HAP-1 (cell line): Measurements from ENCODE around the gene C19orf18.
"Not testable (repeated sequence)": the region's sequence is repeated elsewhere in the genome, so short reads cannot be mapped to it uniquely, and the experiment has no call there.

Experiments
- DNase-seq, 2 experiments: peaks; one replicate each; pipeline ENCODE4 v3.0.0-alpha.2; 2016 to 2020; ENCODE audit warnings: low spot score in 2 of 2
- H3K27me3 ChIP-seq: fragments of 250-450 bp; sonication (Bioruptor Pico); 2 replicates; pipeline ENCODE4 v1.5.1; 2020; ENCODE audit warnings: low read depth, mild to moderate bottlenecking, moderate library complexity
- H3K36me3 ChIP-seq: fragments of 250-450 bp; sonication (Bioruptor Pico); replicated peaks from 2 replicates; pipeline ENCODE4 v1.5.1; 2020; ENCODE audit warnings: mild to moderate bottlenecking
- H3K4me1 ChIP-seq: fragments of 250-450 bp; sonication (Bioruptor Pico); 2 replicates; pipeline ENCODE4 v1.5.1; 2020; ENCODE audit warnings: mild to moderate bottlenecking
- H3K4me3 ChIP-seq: fragments of 250-450 bp; sonication (Bioruptor Pico); 2 replicates; pipeline ENCODE4 v1.5.1; 2020; ENCODE audit warnings: mild to moderate bottlenecking, moderate library complexity
- H3K9me3 ChIP-seq: fragments of 250-450 bp; sonication (Bioruptor Pico); 2 replicates; pipeline ENCODE4 v1.5.1; 2020; ENCODE audit warnings: mild to moderate bottlenecking, moderate library complexity
- in situ Hi-C: fragments of 300-500 bp; cut with MboI; formaldehyde crosslinking; loops from 3 replicates; pipeline ENCODE4 v1.14.3; 2020; ENCODE audit warnings: low sequenced_read_pairs, inconsistent platforms, mixed read lengths

The C19orf18 gene

DNA sequence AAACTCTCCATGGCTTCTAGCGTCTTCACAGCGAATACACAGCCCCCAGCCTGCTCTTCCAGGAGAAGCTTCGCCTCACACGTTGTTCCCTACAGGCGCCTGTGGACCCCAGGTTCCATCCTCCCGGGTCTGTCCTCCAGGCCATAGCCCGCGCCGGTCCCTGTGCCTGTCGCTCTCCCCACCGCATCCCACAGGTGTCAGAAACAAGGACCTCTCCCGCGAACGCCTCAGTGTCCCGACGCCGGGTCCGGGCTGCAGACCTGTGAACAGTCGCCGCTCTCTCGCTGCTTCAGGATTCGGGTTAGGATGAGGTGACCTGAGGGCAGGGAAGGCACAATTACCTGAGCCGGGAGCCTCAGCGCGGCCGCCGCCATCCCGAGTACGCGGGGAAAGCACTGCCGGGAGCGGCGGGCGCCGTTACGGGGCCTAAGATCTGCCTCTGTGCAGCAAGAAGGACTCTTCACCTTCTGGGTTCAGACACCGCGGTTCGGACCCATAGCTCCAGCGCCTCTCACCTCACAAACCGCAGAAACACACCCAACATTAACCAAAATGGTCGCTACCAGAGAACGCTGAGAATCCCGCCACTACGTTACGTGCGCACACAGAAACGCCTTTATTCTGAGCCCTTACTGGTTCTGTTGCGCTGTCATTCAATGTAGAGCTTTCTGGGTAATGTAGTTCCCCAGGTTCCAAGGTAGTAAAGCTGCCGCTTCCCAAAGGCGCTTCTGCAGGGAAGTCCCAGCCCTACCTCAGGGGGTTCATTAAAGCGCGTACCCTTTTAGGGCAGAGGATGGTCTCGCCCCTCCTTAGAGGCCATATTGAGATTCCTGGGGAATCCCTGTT, 39.3 kb downstream of the C19orf18 start, which contains the start of gene ZNF418:
Gene ZNF418, minus strand, starts transcription at position 583 of the 846 bp plus-strand sequence. CDS start 1,580 bp downstream, outside the sequence.
- Histone ChIP-seq H3K4me3 (no peak within 1 kb of the TSS), H3K4me1 (no peaks in the 10 kb centered on the region), H3K36me3 (no peaks in the 10 kb centered on the region), H3K9me3 (0 out of 2 replicates have a peak, but pooled peaks cover 2% of the 10 kb centered on the region), H3K27me3 (no peaks in the 10 kb centered on the region)
- DNase-seq = no peak
- in situ Hi-C loops = no loop called here

DNA sequence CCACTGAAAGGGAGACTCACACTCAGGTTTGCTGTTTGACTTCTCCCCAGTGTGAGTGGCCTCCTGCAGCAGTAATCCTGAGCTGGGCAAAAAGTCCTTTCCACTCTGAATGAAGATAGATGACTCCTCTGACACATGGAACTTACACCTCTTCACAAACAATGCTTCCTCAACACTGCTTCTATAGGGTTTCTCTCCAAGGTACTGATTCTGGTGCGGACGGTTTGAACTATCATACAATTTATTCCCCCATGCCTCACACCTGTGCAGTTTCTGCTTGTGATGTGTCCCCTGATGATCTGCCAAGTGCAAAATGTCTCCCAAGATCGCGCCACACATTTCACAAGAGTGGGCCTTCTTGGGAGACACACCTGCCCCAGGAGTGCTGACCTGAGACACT, 46.7 kb downstream of the C19orf18 start:
- Histone ChIP-seq H3K36me3 (no peaks in the 10 kb centered on the region), H3K9me3 (peaks cover 7% of the 10 kb centered on the region), H3K4me1 (no peaks in the 10 kb centered on the region), H3K4me3 (no peak overlapping the region), H3K27me3 (no peaks in the 10 kb centered on the region)
- in situ Hi-C loops = no loop called here
- DNase-seq = no peak

DNA sequence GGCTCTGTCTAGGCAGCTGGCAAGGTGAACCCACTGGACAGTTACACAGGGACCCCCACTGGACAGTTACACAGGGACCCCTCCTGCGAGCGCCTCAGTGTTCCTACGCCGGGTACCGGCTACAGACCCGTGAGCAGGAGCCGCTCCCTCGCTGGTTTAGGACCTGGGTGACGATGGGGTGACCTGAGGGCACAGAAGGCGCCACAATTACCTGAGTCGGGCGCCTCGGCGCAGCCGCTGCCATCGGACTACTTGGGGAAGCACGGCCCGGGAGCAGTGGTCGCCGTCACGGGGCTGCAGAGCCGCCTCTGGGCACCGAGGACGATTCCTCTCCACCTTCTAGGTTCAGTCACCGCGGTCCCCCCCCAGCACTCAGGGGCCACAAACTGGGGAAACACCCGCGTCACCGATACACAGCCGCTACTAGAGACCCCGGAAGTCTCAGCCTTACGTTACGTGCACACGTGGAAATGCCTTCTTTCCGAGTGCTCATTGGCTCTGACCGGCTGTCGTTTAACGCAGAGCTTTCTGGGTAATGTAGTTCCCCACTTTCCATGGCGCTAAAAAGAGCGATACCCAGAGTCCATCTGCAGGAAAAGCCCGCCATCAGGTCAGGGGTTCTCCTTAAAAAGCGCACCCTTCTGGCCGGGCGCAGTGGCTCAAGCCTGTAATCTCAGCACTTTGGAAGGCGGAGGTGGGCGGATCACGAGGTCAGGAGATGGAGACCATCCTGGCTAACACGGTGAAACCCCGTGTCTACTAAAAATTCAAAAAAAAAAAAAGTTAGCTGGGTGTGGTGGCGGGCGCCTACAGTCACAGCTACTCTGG, 58.0 kb downstream of the C19orf18 start, which contains the start of gene ZNF417:
Gene ZNF417, minus strand, starts transcription at position 425 of the 828 bp plus-strand sequence. Its CDS starts 181 bp downstream, at position 244.
- H3K9me3 ChIP-seq, H3K27me3 ChIP-seq, in situ Hi-C loops, H3K4me1 ChIP-seq, H3K36me3 ChIP-seq: not testable (repeated sequence)
- DNase-seq = peak; percentile 86 to 87
- H3K4me3 ChIP-seq = peak within 1 kb of the TSS; percentile 87

DNA sequence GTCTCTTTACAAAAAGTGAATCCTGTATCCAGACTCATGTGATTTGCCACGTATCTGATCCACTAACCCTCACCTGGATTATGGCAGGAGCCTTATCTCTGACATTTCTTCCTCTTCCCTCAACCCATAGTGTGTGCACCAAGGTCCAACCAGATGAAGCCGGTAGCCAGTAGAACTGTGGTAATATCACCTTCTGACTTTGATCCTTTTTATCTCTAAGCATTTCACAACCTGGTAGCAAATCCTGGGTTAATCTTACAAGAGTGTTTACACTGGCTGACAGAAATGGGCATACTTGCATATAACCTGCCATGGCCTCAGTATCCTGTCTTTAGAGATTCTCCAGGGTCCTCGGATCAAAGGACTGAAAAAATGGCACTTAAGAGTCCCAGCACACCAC, 59.8 kb downstream of the C19orf18 start:
- Histone ChIP-seq H3K4me3 (no peak overlapping the region), H3K36me3 (peaks cover 14% of the 10 kb centered on the region), H3K4me1 (no peaks in the 10 kb centered on the region), H3K27me3 (no peaks in the 10 kb centered on the region), H3K9me3 (no peaks in the 10 kb centered on the region)
- no peak for DNase-seq
- in situ Hi-C loops = no loop called here
